HG02981 (cell line): ENCODE results near the gene ZNF605.
"Not testable (repeated sequence)": the region's sequence is repeated elsewhere in the genome, so short reads cannot be mapped to it uniquely, and the experiment has no call there.

Experiments
- ATAC-seq: cut with Tn5 transposase; IDR thresholded peaks from one replicate; pipeline ENCODE4 v1.9.1; 2021; ENCODE audit warnings: mild to moderate bottlenecking, moderate library complexity; ENCODE audit not compliant: unreplicated experiment

ZNF605 gene

DNA sequence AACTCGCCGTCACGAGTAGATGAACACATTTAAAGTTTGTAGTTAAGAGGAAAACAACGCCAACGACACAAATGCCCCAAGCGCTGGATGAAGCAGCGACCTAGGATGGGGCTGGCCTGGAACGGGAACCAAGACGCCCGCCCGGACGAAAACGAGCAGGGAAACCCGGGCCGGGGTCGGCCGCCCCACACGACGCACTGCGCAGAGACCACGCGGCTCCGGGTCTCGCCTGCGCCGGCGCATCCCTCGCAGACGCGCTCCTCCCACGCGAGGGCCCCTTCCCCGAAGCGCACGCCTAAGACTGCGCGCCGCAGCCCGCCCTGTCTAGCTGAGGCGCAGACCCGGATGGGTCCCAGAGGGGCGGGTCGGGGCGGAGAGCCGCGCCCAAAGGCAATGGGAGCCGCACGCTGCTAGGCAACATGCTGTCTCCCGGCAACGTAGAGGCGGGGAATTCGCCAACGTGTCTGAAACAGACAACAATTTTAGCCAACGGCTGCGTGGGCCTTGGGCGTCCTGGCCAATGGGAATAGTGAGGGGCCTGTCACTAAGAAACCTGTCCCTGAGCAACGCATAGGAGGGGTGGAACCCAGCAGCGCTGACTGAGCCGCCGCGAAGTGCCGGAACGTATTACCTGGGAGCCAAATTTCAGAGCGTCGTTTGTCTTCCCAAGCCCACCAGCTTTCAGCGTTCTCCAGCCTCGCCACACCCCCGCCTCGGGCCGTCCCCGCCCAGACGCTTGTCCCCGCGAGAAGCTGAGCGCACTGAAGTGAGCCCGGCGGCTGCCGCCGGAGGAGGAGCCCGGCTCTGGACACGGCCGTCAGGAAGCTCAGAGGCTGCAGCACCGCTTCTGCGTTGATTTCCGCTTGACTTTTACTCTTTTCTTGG lies 47.7 kb downstream of the ZNF605 start:
- peak; percentile 91 for ATAC-seq

DNA sequence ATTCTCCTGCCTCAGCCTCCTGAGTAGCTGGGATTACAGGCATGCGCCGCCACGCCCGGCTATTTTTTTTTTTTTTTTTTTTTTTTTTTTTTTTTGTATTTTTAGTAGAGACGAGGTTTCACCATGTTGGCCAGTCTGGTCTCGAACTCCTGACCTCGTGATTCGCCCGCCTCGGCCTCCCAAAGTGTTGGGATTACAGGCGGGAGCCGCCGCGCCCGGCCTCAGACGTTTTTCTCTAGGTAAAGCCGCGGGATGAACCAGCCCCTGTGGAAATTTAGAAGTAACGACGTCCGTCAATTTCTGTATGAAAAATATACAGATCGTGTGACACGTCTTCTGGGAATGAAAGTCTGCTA lies 48.3 kb downstream of the ZNF605 start:
- not testable (repeated sequence) for ATAC-seq

GRCh38 chr12:132907216-132907615 lies 48.9 kb downstream of the ZNF605 start:
- no peak for ATAC-seq

GRCh38 chr12:132904718-132905328 lies 51.3 kb downstream of the ZNF605 start:
- ATAC-seq = no peak

- no peak for ATAC-seq
Measured at GRCh38 chr12:132899033-132899432, 57.1 kb downstream of the ZNF605 start.

- no peak for ATAC-seq
Measured at GRCh38 chr12:132888852-132889251, 67.3 kb downstream of the ZNF605 start.

DNA sequence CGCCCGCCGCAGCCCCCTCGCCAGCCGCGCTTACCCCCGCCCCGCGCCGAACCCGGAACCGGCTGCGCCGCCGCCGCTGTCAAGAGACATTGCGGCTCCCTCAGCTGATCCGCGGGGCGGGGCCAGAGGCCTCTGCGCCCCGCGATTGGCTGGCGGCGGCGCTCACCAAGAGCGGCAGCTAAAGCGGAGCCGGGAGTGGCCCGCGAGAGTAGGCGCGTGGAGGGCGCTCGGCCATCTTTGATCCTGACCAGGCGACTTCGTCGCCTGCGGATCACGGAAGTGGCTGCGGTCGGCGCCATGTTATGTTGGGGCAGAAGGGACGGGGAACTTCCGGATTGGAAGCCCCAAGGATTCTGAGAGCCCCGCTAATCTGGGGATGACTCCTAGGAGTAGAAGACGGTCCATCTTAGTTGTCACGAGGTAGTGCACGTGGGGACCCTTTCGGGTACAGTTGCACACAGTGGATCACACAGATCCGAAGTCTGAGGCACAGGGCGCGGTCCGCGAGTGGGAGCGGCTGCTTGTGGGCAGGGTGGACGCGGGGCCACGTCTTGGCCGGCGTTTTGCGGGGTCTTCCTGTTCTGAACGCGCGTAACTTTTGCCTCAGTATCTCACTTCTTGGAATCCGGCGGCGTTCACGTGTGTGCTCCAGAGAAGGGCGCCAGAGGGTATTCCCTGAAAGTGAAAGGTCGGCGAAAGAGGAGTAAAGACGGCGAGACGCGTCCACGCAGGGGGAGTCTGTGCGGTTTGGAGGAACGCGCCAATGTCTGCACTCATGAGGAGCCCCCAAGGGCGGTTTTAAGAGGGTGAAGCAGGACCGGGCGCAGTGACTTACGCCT lies 68.4 kb downstream of the ZNF605 start, which contains the start of gene CHFR:
Gene CHFR, minus strand, starts transcription at position 93 of the 839 bp plus-strand sequence. CDS start 277 bp downstream, outside the sequence.
- ATAC-seq = peak; percentile 97

- peak; percentile 18 for ATAC-seq
Measured at GRCh38 chr12:132886529-132887477, 69.3 kb downstream of the ZNF605 start.

DNA sequence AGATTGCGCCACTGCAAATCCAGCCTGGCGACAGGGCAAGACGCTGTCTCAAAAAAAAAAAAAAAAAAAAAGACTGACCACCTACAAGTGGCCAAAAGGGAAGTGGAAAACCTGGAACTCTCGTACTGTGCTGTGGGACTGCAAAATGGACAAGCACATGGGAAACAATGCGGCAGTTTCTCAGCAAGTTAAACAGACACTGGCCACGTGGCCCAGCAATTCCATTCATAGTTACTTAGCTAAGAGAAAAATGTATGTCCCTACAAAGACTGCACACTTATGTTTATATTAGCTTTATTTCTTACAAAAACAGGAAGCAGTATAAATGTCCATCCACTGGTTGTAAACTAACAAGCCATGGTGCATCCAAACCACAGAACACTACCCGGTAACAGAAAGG lies 74.3 kb downstream of the ZNF605 start:
- ATAC-seq = no peak

DNA sequence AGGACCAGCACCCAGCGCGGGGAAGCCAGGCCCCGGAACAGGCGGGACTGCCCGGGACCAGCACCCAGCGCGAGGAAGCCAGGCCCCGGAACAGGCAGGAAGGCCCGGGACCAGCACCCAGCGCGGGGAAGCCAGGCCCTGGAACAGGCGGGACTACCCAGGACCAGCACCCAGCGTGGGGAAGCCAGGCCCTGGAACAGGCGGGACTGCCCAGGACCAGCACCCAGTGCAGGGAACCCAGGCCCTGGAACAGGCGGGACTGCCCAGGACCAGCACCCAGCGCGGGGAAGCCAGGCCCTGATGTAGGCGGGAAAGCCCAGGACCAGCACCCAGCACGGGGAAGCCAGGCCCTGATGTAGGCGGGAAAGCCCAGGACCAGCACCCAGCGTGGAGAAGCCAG lies 81.5 kb downstream of the ZNF605 start:
- not testable (repeated sequence) for ATAC-seq

DNA sequence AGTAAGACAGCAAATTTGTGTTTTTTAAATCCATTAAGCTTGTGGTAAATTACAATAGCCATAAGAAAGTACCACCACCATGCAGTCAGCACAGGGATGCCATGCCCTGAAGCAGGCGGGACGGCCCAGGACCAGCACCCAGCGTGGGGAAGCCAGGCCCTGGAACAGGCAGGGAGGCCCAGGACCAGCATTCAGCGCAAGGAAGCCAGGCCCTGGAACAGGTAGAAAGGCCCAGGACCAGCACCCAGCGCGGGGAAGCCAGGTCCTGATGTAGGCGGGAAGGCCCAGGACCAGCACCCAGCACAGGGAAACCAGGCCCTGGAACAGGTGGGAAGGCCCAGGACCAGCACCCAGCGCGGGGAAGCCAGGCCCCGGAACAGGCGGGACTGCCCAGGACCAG lies 81.9 kb downstream of the ZNF605 start:
- ATAC-seq = no peak

DNA sequence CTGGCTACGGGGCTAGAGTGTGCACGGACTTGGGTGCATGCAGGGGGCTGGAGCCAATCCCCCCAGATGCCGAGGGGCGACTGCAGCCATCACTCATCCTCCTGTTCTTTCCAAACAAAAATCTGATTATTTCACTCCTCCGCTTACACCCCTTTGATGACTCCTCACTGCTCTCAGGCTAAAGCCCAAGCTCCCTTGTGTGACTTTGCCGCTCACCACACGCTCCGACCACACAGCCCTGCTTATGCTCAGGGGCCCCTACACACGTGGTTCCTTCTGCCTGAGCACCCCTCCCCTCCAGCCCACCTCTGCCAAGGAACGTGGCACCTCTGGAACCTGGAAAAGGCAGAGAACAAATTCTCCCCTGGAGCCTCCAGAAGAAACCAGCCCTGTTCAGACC lies 82.4 kb downstream of the ZNF605 start:
- no peak for ATAC-seq

GRCh38 chr12:132872975-132873421 lies 83.1 kb downstream of the ZNF605 start:
- ATAC-seq = no peak

DNA sequence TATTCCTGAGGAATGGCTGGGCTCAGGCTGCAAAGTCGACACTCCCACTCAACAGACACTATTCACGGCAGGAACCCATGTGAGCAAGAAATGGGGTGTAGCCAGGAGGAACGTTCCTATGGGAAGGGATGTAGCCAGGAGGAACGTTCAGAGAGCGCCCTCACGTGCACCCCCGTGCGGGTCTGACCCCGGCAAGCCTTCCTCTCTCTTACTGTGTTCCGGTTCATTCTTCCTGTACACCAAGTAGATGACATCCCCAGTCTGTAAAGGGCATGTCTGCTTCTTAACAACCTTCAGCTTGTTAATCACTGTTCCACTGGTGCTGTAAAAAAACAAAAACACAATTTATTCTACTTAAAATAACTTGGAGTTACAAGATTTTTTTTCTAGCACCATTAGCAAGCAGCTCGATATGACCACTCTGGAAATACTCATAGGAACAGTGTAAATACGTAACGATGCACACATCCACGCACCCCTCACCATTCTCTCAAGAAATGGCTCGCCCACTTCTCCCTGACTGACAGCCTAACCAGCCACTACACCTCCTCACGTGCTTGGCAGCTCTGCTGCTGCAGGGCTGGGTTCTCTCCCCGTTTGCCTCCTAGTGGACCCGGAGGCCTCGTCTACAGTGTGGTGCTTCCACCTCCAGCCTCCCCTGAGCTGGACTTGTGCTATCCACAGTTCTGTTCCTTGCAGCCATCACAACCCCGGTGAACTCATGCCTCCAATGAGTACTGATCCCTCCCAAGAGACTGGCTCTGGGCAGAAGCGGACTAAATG lies 83.8 kb downstream of the ZNF605 start:
- ATAC-seq = no peak

GRCh38 chr12:132869551-132869950 lies 86.6 kb downstream of the ZNF605 start:
- ATAC-seq = no peak
